HG03039 (cell line): ENCODE measurements around the gene EAF1.
"Not testable (repeated sequence)": the region's sequence is repeated elsewhere in the genome, so short reads cannot be mapped to it uniquely, and the experiment has no call there.

Experiments used
- ATAC-seq: cut with Tn5 transposase; IDR thresholded peaks from one replicate; pipeline ENCODE4 v1.9.1; 2021; ENCODE audit warnings: mild to moderate bottlenecking, moderate library complexity; ENCODE audit not compliant: unreplicated experiment

Gene EAF1

GRCh38 chr3:15451216-15452113 lies 24.1 kb downstream of the EAF1 start:
- ATAC-seq = no peak

- no peak for ATAC-seq
Measured at GRCh38 chr3:15452156-15452555, 24.8 kb downstream of the EAF1 start.

GRCh38 chr3:15452961-15453360 lies 25.6 kb downstream of the EAF1 start:
- ATAC-seq = no peak

GRCh38 chr3:15453501-15453900 lies 26.1 kb downstream of the EAF1 start:
- no peak for ATAC-seq

- no peak for ATAC-seq
Measured at GRCh38 chr3:15453991-15454625, 26.7 kb downstream of the EAF1 start.

- ATAC-seq = no peak
Measured at GRCh38 chr3:15454965-15455364, 27.6 kb downstream of the EAF1 start.

- no peak for ATAC-seq
Measured at GRCh38 chr3:15455756-15456155, 28.4 kb downstream of the EAF1 start.

GRCh38 chr3:15456321-15456720 lies 28.9 kb downstream of the EAF1 start:
- no peak for ATAC-seq

GRCh38 chr3:15456915-15457314 lies 29.5 kb downstream of the EAF1 start:
- ATAC-seq = not testable (repeated sequence)

- ATAC-seq = no peak
Measured at GRCh38 chr3:15458212-15458780, 30.9 kb downstream of the EAF1 start.

GRCh38 chr3:15460891-15461531 lies 33.6 kb downstream of the EAF1 start:
- ATAC-seq = no peak

- no peak for ATAC-seq
Measured at GRCh38 chr3:15462451-15462850, 35.1 kb downstream of the EAF1 start.

GRCh38 chr3:15465876-15466585 lies 38.6 kb downstream of the EAF1 start:
- no peak for ATAC-seq

GRCh38 chr3:15467227-15468181 lies 40.1 kb downstream of the EAF1 start:
- no peak for ATAC-seq

GRCh38 chr3:15470261-15470660 lies 42.9 kb downstream of the EAF1 start:
- no peak for ATAC-seq

GRCh38 chr3:15470849-15471248 lies 43.5 kb downstream of the EAF1 start:
- no peak for ATAC-seq

- no peak for ATAC-seq
Measured at GRCh38 chr3:15471861-15472260, 44.5 kb downstream of the EAF1 start.

- no peak for ATAC-seq
Measured at GRCh38 chr3:15475161-15475560, 47.8 kb downstream of the EAF1 start.

GRCh38 chr3:15476378-15476777 lies 49.0 kb downstream of the EAF1 start:
- no peak for ATAC-seq
